IMR-90 (cell line): ENCODE data around the gene FAM76A. TPM values are rescaled to one million over a fixed set of nuclear protein-coding genes. Genes with fewer than 3 reads are reported as not detected.

Source experiments
- ATAC-seq: fragments of 200-7000 bp; cut with Tn5 transposase; 2 replicates; pipeline ENCODE4 v1.9.1; 2020; ENCODE audit warnings: low read depth, mild to moderate bottlenecking, moderate library complexity
- BruUV-seq: library from RNA; stranded (reverse); fragments of 400-500 nt; replicated peaks from 2 replicates; lab custom pipeline; 2021; lab: Mats Ljungman, UMichigan
- CTCF ChIA-PET: fragments of 300-600 bp; formaldehyde crosslinking; extraction: SDS; loops from one replicate; lab custom pipeline; 2021; ENCODE audit warnings: antibody characterized with exemption; lab: Yijun Ruan, JAX
- POLR2A ChIA-PET: fragments of 300-600 bp; sonication (Branson Sonifier 250); formaldehyde crosslinking; loops from one replicate; lab custom pipeline; 2022; ENCODE audit warnings: antibody characterized with exemption; ENCODE audit not compliant: unreplicated experiment; lab: Charles Lee
- DNase-seq: peaks from one replicate; pipeline ENCODE4 v3.0.0; 2013
- H2AFZ ChIP-seq: replicated peaks from 2 replicates; pipeline ENCODE3; 2013; ENCODE audit warnings: low read length, mild to moderate bottlenecking; ENCODE audit not compliant: poor library complexity
- H2AK5ac ChIP-seq: 2 replicates; pipeline ENCODE4 v1.6.1; 2013; ENCODE audit warnings: low read depth, low read length, inconsistent platforms
- H2AK9ac ChIP-seq: replicated peaks from 2 replicates; pipeline ENCODE3; 2013; ENCODE audit warnings: mild to moderate bottlenecking, low read depth, low read length, moderate library complexity; ENCODE audit not compliant: poor library complexity
- H2BK120ac ChIP-seq: 2 replicates; pipeline ENCODE4 v1.6.1; 2013; ENCODE audit warnings: low read depth, low read length, inconsistent platforms
- H2BK15ac ChIP-seq: 3 replicates; pipeline ENCODE4 v1.6.1; 2013; ENCODE audit warnings: low read depth, low read length, inconsistent platforms
- H2BK20ac ChIP-seq: 2 replicates; pipeline ENCODE4 v1.6.1; 2013; ENCODE audit warnings: low read depth, mild to moderate bottlenecking, inconsistent platforms, low read length, moderate library complexity
- H2BK5ac ChIP-seq: 2 replicates; pipeline ENCODE4 v1.6.1; 2013; ENCODE audit warnings: mild to moderate bottlenecking, low read depth, low read length, inconsistent platforms; ENCODE audit not compliant: poor library complexity, severe bottlenecking
- H3K14ac ChIP-seq: replicated peaks from 2 replicates; pipeline ENCODE4 v1.6.1; 2013; ENCODE audit warnings: low read depth, low read length, inconsistent platforms
- H3K18ac ChIP-seq: 2 replicates; pipeline ENCODE4 v1.6.1; 2013; ENCODE audit warnings: low read depth, low read length, control low read depth
- H3K23ac ChIP-seq: 2 replicates; pipeline ENCODE4 v1.6.1; 2013; ENCODE audit warnings: low read depth, low read length, inconsistent platforms
- H3K27ac ChIP-seq: 2 replicates; pipeline ENCODE4 v1.5.1; 2013; ENCODE audit warnings: mild to moderate bottlenecking, control low read depth, low read length; ENCODE audit not compliant: insufficient read depth
- H3K27me3 ChIP-seq: 2 replicates; pipeline ENCODE4 v1.6.1; 2013; ENCODE audit warnings: low read length; ENCODE audit not compliant: control insufficient read depth, insufficient read depth
- H3K36me3 ChIP-seq: 2 replicates; pipeline ENCODE4 v1.6.1; 2013; ENCODE audit warnings: low read length, mixed read lengths; ENCODE audit not compliant: control insufficient read depth, insufficient read depth
- H3K4ac ChIP-seq: 2 replicates; pipeline ENCODE4 v1.6.1; 2013; ENCODE audit warnings: low read depth, low read length, inconsistent platforms
- H3K4me1 ChIP-seq: 2 replicates; pipeline ENCODE4 v1.6.1; 2013; ENCODE audit warnings: low read length, mixed read lengths; ENCODE audit not compliant: control insufficient read depth, insufficient read depth
- H3K4me2 ChIP-seq: 2 replicates; pipeline ENCODE4 v1.6.1; 2013; ENCODE audit warnings: low read depth, mild to moderate bottlenecking, control low read depth, low read length, moderate library complexity
- H3K4me3 ChIP-seq: 2 replicates; pipeline ENCODE4 v1.5.1; 2013; ENCODE audit warnings: low read depth, mild to moderate bottlenecking, control low read depth, low read length, moderate library complexity; ENCODE audit not compliant: insufficient read depth
- H3K56ac ChIP-seq: 2 replicates; pipeline ENCODE4 v1.6.1; 2013; ENCODE audit warnings: low read length, inconsistent platforms; ENCODE audit not compliant: insufficient read depth; ENCODE audit errors: extremely low read depth
- H3K79me1 ChIP-seq, 2 experiments: 2 replicates each; pipeline ENCODE4 v1.6.1; 2013; ENCODE audit warnings: low read length in 2 of 2, inconsistent platforms in 1 of 2, low read depth in 1 of 2
- H3K9ac ChIP-seq: 2 replicates; pipeline ENCODE4 v1.6.1; 2013; ENCODE audit warnings: low read depth, low read length, control low read depth
- H3K9me1 ChIP-seq: 2 replicates; pipeline ENCODE4 v1.6.1; 2013; ENCODE audit warnings: low read length, inconsistent platforms; ENCODE audit not compliant: insufficient read depth
- H3K9me3 ChIP-seq: 2 replicates; pipeline ENCODE4 v1.6.1; 2013; ENCODE audit warnings: low read length; ENCODE audit not compliant: control insufficient read depth, insufficient read depth
- H4K20me1 ChIP-seq: 2 replicates; pipeline ENCODE4 v1.6.1; 2013; ENCODE audit warnings: low read length, inconsistent platforms; ENCODE audit not compliant: insufficient read depth
- H4K5ac ChIP-seq: 2 replicates; pipeline ENCODE4 v1.6.1; 2013; ENCODE audit warnings: mild to moderate bottlenecking, low read depth, low read length, control low read depth
- H4K8ac ChIP-seq, 2 experiments: 2 replicates each; pipeline ENCODE4 v1.6.1; 2013; ENCODE audit warnings: low read depth in 2 of 2, low read length in 2 of 2, control low read depth in 1 of 2, inconsistent platforms in 1 of 2
- H4K91ac ChIP-seq: 2 replicates; pipeline ENCODE4 v1.6.1; 2013; ENCODE audit warnings: low read depth, low read length, inconsistent platforms; ENCODE audit not compliant: insufficient read depth
- CEBPB ChIP-seq: IDR thresholded peaks from 2 replicates; pipeline ENCODE4 v1.6.1; 2012; ENCODE audit warnings: low read depth, low read length, improper control_type of control experiment
- CHD1 ChIP-seq: IDR thresholded peaks from 2 replicates; pipeline ENCODE4 v1.6.1; 2012; ENCODE audit warnings: low read depth, low read length, improper control_type of control experiment
- CTCF ChIP-seq: conservative IDR thresholded peaks from 2 replicates; pipeline ENCODE4 v1.5.1; 2012; ENCODE audit warnings: mild to moderate bottlenecking, low read depth, low read length, improper control_type of control experiment
- RAD21 ChIP-seq: IDR thresholded peaks from 2 replicates; pipeline ENCODE4 v1.6.1; 2012; ENCODE audit warnings: low read length, improper control_type of control experiment
- USF2 ChIP-seq: fragments of 150-350 bp; IDR thresholded peaks from 2 replicates; pipeline ENCODE4 v1.6.1; 2017; ENCODE audit warnings: mild to moderate bottlenecking, antibody characterized with exemption, low read length, low read depth
- WGBS, 2 experiments: methylation state at CpG; one replicate each; pipeline versions ENCODE4 v1.1.5 to v1.1.7; 2013; ENCODE audit warnings: missing lambda C conversion rate in 2 of 2; ENCODE audit not compliant: insufficient read length in 1 of 2; ENCODE audit errors: extremely low coverage in 2 of 2; 5-methylcytosine and 5-hydroxymethylcytosine counted together
- dilution Hi-C: fragments of 300-500 bp; cut with HindIII; formaldehyde crosslinking; loops from one replicate; pipeline ENCODE4 v1.14.3; 2018; ENCODE audit warnings: low sequenced_read_pairs; ENCODE audit not compliant: unreplicated experiment
- in situ Hi-C: fragments of 300-500 bp; cut with MboI; formaldehyde crosslinking; loops from 3 replicates; pipeline ENCODE4 v1.14.3; 2019; ENCODE audit warnings: low sequenced_read_pairs, inconsistent platforms, mixed read lengths
- intact Hi-C: fragments of 100-400 bp; cut with micrococcal nuclease; formaldehyde crosslinking; loops from 2 replicates; pipeline ENCODE4 v1.10.0; 2022
- polyA plus RNA-seq, 3 experiments: library from polyadenylated mRNA; depleted of rRNA; stranded (reverse); fragments of >200 nt; gene quantifications; 2 replicates each; pipeline ENCODE4 v1.2.3, GENCODE V29; 2012; ENCODE audit warnings: low replicate concordance in 1 of 3
- total RNA-seq: library from RNA; depleted of rRNA; stranded (reverse); fragments of >200 nt; gene quantifications from 2 replicates; pipeline ENCODE4 v1.2.3, GENCODE V29; 2012

Gene FAM76A
- total and polyA plus RNA-seq, 2 of the 4 experiments (the other 2 are of a cell fraction), result 2.3 to 10.0 TPM

GRCh38 chr1:27725374-27726172 lies at the start of gene FAM76A (continued):
- TF ChIP-seq RAD21, result no peak
- peak; percentile 69 for TF ChIP-seq CEBPB
- TF ChIP-seq CHD1, result no peak
- TF ChIP-seq USF2, result peak; percentile 86

GRCh38 chr1:27676410-27676809 lies 49.4 kb upstream of the FAM76A start:
- no peak overlapping the region for H3K56ac ChIP-seq
- no peaks in the 10 kb centered on the region for H3K79me1 ChIP-seq
- no peak overlapping the region for H4K91ac ChIP-seq
- ATAC-seq (no peak), DNase-seq (no peak)
- ChIA-PET POLR2A (no interaction called here), CTCF (no interaction called here)
- H2BK120ac ChIP-seq, result no peak overlapping the region
- no peak overlapping the region for H4K8ac ChIP-seq
- intact Hi-C loops, result no loop called here
- H3K14ac ChIP-seq, result no peak overlapping the region
- no peak overlapping the region for H2AK5ac ChIP-seq
- H3K4me1 ChIP-seq, result peaks cover 5% of the 10 kb centered on the region
- no peak overlapping the region for H3K27ac ChIP-seq
- no peak overlapping the region for H3K4ac ChIP-seq
- H3K4me3 ChIP-seq, result no peak overlapping the region
- no peak for TF ChIP-seq CTCF
- no peak overlapping the region for H3K9ac ChIP-seq
- no CpG with 5 or more reads among the region's 1 CpG for WGBS, 2 experiments
- H2BK20ac ChIP-seq, result no peak overlapping the region
- H2AK9ac ChIP-seq, result no peak overlapping the region
- no peaks in the 10 kb centered on the region for H3K36me3 ChIP-seq
- in situ Hi-C loops, result loop anchor here (5.0 kb wide), 1 partner anchor 36 kb away; no protein-coding TSS in a partner anchor
- no peak overlapping the region for H4K5ac ChIP-seq
- no peak overlapping the region for H3K4me2 ChIP-seq
- H4K20me1 ChIP-seq, result no peaks in the 10 kb centered on the region
- peaks cover 2% of the 10 kb centered on the region; the same call in 1 of the 2 replicates for H3K27me3 ChIP-seq
- no TSS peak for BruUV-seq
- H2BK15ac ChIP-seq, result no peak overlapping the region
- peaks cover 5% of the 10 kb centered on the region; the same call in 1 of the 2 replicates for H3K9me1 ChIP-seq
- peaks cover 6% of the 10 kb centered on the region for H3K9me3 ChIP-seq
- no peak overlapping the region for H3K23ac ChIP-seq
- no peak overlapping the region for H3K18ac ChIP-seq
- no peak overlapping the region for H2AFZ ChIP-seq
- dilution Hi-C loops, result no loop called here
- no peak overlapping the region for H2BK5ac ChIP-seq
